Stimulated activated CD4-positive, alpha-beta T cell treated with anti-CD3 and anti-CD28 coated beads, Interleukin-2, amount 100 ng/mL, for 24 hours (primary cell): ENCODE data around the gene PDGFB.

Experiments used
- DNase-seq, 2 donors: peaks; one replicate each; pipeline ENCODE4 v3.0.0-alpha.2; 2020

The PDGFB gene

DNA sequence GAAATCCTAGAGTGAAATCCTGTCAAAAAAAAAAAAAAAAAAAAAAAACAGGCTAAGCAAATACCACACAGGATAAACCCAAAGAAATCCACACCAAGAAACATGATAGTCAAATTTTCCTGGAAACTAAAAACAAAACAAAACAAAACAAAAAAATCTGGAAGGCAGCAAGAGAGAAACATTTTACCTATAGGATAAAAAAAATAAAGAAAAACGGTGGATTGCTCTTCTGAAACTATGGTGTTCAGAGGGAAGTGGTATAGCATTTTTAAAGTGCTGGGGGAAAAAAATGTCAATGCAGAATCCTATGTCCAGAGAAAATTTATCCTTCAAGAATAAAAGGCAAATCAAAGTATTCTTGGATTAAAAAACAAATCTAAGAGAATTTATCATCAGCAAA, 50.7 kb downstream of the PDGFB start:
- no peak for DNase-seq

DNA sequence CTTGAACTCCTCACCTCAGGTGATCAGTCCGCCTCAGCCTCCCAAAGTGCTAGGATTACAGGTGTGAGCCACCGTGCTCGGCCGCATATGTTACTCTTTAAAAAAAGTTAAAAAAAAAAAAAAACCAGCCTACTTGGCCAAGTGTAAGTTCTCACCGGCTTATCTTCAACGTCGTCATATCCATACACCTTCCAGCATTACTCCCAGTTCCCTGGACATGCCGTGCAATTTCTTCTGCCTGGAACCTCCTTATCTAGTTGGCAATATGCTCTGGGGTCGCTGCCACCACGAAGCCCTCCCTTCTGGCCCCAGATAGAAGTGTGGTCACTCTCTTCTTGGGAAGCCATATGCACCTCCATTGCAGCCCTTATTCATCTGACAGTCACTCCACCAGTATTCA, 56.0 kb downstream of the PDGFB start:
- no peak for DNase-seq

DNA sequence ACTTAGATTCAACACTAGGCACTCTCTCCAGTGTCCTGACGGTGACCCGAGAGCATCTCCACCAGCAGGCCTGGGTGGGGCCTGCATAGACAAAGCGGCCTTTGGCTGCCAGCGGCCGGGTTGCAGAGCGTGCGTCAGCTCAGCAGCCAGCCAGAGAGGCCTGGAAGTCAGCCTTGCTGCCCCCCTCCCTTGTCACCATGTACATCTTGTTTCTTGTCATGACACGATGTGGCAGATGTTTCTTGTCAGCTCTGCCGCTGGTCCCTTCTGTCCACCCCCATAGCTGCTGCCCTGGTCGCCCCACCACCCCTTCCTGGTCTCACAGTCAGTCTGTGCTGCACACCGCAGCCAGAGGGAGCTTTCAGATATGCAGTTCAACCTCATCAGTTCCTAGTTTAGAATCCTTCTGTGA, 59.2 kb downstream of the PDGFB start:
- no peak for DNase-seq

DNA sequence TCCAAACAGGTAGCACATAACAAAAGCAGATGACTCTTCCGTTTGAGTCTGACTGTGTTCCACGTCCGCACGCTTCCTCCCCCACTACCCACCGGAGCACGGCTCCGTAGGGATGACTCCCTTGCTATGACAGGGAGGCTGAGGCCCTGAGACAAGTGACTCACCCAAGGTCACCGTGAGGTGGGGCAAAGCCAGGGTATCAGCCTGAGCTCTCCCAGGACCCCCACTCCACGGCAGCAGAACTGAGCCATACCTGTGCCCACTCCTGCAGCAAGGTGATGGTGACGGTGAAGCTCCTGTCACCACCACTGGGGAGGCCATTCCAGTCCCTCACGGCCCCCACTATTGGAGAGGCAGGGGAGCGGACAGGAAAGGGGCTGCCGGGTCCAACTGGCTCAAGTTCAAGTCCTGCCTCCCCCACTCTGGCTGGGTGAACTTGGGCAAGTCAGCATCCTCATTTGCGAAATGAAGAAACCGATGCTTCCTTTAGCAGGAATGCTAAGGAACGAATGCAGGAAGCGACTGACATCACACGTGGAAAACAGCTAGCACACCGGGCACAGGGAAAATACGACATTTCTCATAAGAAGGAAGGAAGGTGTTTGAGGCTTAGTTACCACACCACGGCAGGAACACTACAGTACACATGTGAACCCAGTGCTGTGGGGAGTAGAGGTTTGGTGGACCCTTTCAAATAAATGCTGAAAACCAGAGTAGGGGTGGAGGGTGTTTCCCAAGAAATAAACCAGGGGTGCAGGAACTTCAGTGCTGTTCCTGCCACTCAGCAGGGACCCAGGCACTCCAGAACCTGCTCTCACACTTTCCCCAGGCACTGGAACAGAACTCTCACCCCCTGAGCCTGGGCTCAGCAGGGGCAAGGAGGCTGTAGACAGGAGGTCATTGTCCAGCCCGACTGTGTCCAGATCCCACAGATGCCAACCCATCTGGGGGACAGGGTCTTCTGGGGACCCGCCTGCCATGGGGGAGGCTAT, 59.9 kb downstream of the PDGFB start:
- no peak for DNase-seq

DNA sequence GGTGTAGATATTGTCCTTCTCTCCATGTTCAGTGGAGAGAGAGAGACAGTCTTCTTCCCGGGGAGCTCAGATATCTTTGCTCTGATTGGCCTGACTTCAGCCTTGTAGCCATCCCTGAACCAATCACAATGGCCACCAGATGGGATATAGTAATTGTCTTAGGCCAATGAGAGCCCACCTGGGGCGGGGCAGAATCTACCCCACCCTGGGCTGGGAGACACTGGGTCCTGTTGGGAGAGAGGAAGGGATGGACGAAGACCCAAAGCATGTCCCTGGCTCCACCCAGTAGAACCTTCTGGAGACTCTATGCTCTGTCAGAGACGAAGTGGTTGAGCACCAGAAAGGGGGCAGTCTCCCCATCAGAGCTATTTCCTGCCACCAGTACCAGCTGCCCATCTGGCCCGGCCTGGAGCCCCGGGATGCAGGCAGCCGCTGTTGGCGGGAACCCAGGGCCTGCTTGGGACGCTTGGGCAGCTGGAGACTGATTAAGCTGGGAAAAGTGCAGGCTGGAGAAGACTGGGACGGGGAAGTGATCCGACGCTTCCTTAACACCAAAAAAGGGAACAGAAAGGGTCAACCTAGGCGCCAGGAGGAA, 60.7 kb downstream of the PDGFB start:
- no peak for DNase-seq

DNA sequence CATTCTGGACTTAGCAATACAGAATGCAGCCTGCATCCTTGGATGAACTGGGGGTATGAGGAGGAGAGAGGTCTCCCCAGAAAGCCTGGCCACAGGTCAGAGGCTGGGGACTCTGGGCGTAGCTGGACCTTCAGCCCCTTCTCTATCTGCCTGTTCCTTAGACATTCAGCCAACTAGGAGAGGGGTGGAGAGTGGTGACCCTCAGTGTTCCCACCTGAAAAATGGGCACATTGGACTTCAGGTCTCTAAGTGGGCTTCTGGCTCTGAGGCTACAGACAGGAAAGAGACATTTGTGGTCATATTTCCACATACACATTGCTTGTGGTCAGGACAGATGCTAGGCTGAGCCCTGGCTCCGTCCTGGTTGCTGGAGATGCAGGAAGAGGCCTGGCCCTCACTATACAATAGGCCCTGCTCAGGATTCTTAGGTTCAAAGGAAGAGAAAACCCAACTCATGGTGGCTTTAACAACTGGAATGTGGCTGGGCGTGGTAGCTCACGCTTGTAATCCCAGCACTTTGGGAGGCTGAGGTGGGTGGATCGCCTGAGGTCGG, 62.2 kb downstream of the PDGFB start:
- no peak for DNase-seq

DNA sequence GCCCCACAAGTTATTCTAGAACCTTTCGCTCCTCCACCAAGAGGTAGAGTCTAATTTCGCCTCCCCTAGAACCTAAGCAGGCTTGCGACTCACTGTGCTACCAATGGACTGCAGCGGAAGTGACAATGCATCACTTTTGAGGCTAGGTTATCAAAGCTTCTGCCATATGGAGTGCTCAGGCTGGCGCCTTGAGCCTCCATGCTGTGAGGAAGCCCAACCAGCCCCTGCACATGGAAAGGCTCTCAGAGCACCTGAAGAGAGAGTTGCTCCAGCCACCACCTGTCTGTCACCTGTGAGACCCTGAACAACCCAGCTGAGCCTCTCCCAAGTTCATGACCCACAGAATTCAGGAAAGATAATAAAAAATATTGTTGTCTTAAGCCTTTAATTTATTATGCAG, 63.0 kb downstream of the PDGFB start:
- no peak for DNase-seq

DNA sequence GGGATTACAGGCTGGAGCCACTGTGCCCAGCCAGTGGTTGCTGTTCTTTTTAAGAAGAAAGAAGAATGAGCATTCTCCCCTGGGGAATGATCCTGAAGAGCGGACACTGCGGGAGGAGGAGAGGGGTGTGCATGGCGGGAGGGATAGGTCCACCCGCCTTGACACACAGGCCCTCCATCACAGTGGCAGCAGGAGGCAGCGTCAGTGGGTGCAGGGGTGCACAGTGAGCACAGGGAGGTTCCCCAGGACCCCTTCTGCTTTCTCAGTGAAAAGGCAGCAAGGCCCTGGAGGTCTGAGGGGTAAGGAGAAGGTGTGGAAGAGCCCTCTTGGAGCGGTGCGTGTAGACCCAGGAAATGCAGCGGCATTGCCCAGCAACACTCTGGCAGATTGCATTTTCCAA, 63.4 kb downstream of the PDGFB start:
- DNase-seq = no peak

DNA sequence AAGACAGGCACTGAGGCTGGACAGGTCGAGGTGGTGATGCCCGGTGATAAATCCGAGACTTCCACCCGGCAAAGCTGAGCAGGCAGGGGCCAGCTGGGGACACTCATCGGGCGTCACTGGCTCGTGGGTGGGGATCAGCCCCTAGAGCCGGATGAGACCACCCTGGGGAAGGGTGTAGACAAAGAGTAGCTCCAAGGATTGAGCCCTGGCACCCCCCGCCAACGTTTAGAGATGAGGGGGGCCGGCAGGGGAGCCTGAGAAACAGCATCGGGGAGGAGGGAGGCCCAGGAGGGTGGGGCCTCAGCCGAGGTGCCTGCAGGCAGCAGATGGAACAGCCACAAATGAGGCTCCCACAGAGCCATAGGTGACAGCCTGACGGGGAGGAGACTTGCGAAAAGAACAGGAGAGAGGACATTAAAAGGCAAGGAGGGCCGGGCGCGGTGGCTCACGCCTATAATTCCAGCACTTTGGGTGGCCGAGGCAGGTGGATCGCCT, 64.9 kb downstream of the PDGFB start:
- DNase-seq = no peak

DNA sequence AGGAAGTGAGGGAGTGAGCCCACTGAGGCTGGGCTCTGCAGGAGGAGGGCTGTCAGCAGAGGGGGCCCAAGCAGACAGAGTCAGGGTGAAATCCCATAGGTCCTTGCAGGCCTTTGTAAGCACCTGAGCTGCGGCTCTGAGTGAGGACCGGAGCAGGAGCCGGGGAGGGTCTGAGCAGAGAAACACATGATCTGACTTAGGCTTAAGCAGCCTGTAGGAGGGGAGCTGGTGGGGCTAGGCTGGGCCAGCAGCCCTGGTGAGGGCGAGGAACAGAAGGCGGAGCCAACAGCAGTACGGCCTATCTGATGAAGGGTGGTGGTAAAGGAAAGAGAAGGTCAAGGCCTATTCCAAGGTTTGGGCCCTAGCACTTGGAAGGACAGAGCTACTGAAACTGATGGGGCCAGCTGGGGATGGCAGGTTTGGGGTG, 65.4 kb downstream of the PDGFB start:
- DNase-seq = peak in 1 of 2 donors; percentile 9

DNA sequence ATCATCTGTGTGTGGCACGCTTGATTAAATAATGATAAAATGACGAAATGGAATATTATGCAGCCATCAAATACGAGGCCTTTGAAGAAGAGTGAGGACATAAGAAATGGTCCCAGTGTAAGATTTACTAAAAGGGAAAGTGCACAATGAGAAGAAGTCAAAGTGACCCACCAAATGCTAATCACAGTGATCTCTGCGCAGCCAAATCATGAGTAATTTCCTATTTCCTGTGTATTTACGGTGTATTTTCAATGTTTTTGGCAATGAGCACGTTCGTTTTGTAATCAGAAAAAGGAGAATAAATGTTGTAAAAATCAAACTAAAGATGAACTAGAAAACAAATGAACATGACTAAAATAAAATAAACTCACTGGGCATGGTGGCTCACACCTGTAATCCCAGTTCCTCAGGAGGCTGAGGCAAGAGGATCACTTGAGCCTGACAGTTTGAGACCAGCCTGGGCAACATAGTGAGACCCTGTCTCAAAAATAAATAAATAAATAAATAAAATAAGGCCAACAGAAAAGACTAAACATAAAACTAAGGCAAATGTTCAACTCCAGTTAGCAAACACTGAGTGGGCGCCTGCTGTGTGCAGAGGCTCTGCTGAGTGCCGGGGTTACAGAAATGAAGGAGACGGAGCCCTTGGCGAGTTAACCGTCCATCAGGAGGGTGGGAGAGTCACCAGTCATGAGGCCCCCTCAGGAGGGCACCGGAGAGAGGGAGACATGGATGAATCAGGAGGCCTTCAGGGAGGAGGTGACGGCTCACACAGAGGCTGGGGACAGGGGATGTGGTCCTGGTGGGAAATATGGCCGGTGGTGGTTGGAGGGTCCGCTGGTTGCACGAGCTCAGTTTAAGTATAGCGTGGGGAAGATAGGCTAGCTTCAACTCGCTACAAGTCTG, 66.3 kb downstream of the PDGFB start:
- peak in 1 of 2 donors; percentile 14 for DNase-seq

DNA sequence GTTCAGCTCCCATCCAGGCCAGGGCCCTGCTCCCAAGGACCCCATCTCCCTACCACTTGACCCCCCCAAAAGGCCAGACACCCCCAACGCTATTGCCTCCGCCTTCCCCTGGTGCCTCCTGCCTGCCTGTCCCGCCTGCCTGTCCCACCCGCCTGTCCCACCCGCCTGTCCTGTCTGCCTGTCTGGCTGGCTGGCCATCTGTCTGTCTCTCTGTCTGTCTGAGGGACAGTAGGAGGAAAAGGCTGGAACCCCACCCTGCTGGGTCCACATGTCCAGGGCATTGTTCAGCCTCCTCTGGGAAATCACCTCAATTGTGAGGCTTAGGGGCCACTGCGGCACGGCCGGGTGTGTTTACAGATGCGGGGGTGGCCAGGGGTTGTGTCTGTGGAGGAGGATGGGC, 67.0 kb downstream of the PDGFB start:
- no peak for DNase-seq

DNA sequence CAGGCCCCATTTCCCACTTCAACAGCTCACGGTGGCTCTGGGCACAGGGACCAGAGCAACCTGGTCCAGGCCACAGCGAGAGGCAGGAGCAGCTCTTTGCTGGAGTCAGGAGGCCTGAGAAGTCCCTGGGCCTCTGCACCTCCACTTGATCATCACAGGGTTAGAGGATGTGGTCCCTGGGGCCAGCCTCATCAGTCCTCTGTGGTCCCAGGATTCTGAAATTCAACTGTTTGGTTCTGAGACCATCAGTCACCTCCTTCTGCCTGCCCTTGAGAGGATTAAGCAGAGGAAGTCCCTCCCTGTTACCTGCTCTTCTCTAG, 67.4 kb downstream of the PDGFB start:
- DNase-seq = no peak

DNA sequence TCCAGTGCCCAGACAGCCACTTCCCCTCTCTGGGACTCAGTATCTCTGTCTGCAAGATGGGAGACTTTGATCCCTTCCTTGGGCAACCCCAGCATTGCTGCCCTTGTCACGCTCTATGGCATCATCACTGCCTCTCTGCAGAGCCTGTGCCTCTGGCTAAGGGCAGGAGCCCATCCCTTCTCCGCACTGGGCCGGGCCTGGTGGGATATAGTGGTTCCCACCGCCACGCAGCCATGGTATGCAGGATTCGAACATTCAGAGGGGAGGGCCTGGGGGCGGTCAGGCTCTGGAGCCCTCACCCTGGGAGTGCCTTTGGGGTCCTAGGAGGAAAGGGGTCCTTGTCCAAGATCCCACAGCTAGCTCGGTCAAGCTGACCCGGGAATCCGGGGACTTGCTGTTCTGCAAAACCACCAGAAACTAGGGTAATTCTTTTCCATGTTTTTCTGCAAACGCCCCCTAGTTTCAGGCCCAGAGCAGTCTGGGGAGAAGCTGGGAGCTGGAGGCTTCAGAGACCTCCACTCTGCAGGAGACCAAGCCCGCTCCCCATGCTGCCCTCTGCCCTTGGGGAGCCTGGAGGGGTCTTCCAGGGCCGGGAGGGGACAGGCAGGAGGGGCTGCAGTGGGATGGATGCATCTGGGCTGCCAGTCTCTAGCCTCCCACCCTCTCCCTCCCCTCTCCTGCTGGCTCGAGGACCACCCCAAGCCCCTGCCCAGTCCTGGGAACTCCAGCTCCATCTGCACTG, 67.9 kb downstream of the PDGFB start:
- no peak for DNase-seq

DNA sequence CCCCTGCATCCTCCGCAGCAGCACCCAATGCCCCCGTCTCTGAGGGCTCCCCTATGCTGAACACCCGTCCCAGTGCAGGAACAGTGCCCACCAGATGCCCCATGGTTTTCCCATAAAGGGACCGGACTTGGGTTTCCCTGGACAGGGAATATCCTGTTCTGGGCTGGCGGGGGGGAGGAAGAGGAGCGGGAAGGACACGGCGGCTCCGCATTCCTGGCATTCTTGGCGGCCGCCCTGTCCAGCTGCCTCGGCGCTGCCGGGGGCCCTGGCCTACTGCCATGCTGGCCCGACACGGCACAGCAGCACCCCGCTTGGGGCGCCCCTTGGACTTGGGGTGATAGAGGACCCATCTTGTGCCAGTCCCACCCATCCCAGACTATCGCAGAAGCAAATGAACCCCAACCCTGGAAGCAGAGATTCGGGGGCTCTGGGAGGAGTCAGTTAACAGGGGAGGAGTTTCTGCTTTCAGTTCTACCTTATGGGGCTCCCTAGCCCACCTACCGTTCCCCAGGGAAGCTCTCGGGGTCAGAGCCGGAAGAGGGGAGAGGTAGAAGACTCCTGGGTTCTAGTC, 68.6 kb downstream of the PDGFB start:
- DNase-seq = no peak

DNA sequence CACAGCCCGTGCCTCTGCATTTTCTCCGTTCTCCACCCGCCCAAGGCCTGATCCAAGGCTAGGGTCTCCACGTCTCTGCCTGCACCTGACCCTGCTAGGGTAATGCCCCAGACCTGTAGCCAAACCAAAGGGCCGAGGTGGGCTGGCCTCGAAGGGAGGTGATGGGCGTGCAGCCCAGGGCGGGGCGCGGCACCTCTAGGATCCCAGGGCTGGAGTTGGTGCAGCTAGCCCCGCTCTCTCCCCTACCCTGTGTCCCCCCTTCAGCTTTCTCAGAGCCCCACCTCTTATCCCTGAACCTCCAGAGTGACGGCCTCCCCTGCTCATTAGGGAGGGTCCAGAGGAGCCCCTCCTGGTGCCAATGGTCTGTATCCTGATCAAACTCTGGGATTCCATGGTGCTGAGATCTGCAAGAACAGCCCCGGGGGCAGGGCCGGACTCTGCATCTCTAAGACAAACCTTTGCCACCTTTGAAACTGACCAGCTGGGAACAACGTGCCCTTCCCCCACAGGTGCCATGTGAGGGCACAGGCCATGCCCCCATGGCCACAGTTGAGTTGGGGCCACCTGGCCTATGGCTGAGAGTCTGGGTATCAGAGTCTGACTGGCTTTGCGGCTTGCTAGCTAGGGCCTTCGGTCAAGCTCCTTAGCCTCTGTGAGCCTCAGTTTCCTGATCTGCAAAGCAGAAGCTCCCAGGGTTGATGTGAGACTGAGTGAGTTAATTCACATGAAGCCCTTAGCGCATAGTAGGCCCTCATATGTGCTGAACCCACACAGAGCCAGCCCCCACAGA, 69.2 kb downstream of the PDGFB start:
- no peak for DNase-seq

DNA sequence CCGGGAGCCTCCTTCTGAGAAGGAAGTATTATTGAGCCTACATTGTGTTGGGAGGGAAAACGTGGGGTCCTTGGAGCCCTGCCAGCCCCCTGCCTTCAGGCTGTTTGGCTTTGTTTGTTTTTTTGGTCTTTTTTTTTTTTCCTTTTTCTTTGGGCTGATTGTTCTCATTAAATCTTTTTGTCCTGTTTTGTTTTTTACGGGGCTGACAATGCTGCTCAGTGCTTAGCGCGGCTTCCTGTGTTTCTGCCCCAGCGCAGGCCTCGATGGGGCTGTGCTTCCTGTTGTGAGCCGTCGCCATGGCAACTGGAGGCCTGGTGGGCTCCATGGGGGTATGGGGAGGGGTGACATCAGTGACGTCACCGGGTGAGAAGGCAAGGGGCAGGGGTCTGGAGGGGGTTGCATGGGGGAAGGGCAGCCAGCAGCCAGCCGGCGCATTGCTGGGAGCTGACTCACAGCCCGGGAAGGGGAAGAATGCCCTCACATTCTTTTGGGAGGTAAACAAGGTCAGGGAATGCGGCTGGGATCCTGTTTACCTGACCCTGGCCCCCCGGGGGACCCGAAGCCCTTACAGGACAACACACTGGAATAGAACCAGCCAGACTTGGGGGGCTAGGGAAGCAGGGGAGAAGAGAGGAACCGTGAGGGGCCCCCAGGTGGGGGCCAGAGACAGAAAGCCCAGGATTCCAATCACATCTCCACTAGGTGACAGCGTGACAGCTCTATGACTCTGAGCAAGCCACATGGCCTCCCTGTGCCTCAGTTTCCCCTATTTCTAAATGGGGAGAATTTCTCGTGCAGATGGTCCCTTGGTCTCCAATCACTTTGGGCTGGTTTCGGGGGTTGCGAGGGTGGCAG, 70.1 kb downstream of the PDGFB start:
- DNase-seq = peak; percentile 56 to 64

DNA sequence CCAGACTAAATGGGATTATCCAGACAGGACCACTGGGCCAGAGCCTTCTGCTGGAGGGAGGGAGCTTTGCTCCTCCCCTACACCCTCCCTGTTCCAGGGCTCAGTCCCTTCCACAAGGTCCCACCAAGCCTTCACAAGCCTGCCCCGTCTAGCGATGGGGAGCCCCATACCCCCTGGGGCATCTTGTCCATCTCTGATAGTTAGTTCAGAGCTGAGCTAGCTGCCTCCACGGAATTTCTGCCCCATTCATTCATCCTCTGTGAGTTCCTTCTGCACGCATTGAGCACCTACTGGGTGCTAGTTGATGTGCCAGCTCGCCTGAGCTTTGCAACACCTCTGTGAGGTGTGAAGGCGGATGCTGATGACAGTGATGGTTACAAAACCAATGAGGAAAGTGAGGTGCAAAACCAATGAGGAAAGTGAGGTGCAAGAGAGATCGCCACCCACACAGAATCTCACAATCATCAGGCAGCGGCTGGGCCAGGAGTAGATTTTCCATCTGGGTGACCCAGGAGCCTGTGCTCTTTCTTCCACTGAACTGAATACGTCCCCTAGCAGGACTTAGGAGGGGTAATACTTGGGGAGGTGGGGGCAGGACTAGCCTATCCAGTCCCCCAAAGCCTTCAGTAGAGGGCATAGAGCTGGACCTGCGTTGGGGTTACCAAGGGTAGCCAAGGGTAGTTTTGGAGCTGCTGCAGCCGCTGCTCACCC, 70.8 kb downstream of the PDGFB start:
- DNase-seq = peak; percentile 23 to 41
